Erythroblast (primary cell): ENCODE results near the gene COL25A1.

ENCODE experiments used
- GATA1 ChIP-seq: IDR thresholded peaks from 2 replicates; pipeline ENCODE4 v1.6.1; 2011; ENCODE audit warnings: low read depth, mild to moderate bottlenecking, control low read depth, low read length, moderate library complexity
- POLR2A ChIP-seq: IDR thresholded peaks from 2 replicates; pipeline ENCODE4 v1.6.1; 2011; ENCODE audit warnings: mild to moderate bottlenecking, low read length

DNA sequence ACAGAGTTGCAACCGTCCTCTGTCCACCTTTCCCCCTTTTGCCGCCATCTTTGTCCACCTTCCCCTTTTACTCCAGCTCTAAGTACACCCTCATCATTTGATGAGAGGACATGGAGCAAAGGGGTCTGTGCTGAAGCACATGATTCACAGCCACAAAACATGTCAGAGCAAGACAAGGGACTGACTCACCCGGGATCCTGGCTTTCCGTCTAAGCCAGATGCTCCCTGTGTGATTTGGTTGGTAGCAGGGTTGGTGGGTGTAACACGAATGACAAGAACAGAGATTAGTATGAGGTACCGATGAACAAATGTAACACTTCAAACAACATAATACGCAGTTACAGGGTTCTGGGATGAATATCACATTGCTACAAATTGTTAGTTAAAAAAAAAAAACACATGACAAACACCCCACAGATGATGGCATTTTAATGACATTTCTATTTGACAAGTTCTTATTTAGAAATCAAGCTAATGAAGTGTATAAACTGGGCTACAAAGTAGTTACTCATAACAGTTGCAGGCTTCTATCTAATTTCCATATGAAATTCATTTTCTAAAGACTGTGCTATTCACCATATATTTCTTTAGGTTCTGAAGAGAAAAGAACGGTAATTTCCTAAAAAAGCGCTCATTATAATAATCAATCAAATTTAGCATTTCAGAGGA lies 468.2 kb downstream of the COL25A1 start:
- no peak for TF ChIP-seq GATA1
- TF ChIP-seq POLR2A: no peak
